ENCODE measurements around the gene FBP1.

DNA sequence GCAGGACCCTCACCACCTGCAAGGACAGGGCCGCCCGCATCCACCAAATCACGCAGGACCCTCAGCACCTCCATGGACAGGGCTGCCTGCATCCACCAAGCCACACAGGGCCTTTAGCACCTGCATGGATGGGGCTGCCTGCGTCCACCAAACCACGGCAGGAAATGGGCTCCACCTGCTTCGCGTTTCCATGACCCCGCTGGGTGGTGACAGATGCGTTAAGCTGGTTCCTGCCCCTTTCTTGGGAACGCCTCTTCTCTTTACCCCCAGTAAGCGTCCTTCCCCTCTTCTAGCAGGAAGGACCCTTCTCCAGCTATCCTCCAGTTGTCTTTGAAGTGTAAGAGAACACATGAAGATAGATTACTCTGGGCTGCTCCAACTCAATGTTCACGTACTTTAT lies 13.5 kb downstream of the FBP1 start:
- TF ChIP-seq POLR2AphosphoS5 (IDR thresholded peaks at IDR 0.05; ENCODE audit: insufficient read depth, low read depth, low read length) (no peak), JUN (IDR thresholded peaks at IDR 0.05; ENCODE audit: borderline replicate concordance, insufficient read depth, insufficient read length, low read depth) (no peak), MYC (IDR thresholded peaks at IDR 0.05; ENCODE audit: low read depth, low read length) (no peak), POLR2A (IDR thresholded peaks at IDR 0.05; ENCODE audit: low read depth, low read length) (no peak)
- TF ChIP-seq, protein P1, sequence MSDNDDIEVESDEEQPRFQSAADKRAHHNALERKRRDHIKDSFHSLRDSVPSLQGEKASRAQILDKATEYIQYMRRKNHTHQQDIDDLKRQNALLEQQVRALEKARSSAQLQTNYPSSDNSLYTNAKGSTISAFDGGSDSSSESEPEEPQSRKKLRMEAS (IDR thresholded peaks at IDR 0.05; ENCODE audit: insufficient read depth, insufficient read length): no peak
- TF ChIP-seq, protein P2, sequence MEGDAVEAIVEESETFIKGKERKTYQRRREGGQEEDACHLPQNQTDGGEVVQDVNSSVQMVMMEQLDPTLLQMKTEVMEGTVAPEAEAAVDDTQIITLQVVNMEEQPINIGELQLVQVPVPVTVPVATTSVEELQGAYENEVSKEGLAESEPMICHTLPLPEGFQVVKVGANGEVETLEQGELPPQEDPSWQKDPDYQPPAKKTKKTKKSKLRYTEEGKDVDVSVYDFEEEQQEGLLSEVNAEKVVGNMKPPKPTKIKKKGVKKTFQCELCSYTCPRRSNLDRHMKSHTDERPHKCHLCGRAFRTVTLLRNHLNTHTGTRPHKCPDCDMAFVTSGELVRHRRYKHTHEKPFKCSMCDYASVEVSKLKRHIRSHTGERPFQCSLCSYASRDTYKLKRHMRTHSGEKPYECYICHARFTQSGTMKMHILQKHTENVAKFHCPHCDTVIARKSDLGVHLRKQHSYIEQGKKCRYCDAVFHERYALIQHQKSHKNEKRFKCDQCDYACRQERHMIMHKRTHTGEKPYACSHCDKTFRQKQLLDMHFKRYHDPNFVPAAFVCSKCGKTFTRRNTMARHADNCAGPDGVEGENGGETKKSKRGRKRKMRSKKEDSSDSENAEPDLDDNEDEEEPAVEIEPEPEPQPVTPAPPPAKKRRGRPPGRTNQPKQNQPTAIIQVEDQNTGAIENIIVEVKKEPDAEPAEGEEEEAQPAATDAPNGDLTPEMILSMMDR (IDR thresholded peaks at IDR 0.05; ENCODE audit: extremely low read depth in 1 of 2, insufficient read depth in 1 of 2, low read depth in 1 of 2, low read length in 2 of 2): no peak
